AG04450 (cell line): Measurements from ENCODE around the gene UIMC1. TPM values are rescaled to one million over a fixed set of nuclear protein-coding genes. Genes with fewer than 3 reads are reported as not detected.

Source experiments
- CTCF ChIA-PET: fragments of 300-600, 350-600 bp; formaldehyde crosslinking; extraction: SDS; loops from one replicate; lab custom pipeline; 2022; ENCODE audit warnings: antibody characterized with exemption, inconsistent platforms; lab: Charles Lee
- POLR2A ChIA-PET: fragments of 350-600 bp; formaldehyde crosslinking; extraction: SDS; loops from one replicate; lab custom pipeline; 2021; ENCODE audit warnings: antibody characterized with exemption, inconsistent platforms; lab: Yijun Ruan, JAX
- DNase-seq: peaks from one replicate; pipeline ENCODE4 v3.0.0-alpha.2; 2011; ENCODE audit warnings: low read depth, low spot score
- H3K27ac ChIP-seq: one replicate; pipeline ENCODE4 v1.5.1; 2012; ENCODE audit warnings: low read depth, low read length, control low read depth
- H3K27me3 ChIP-seq: one replicate; pipeline ENCODE4 v1.6.0; 2012; ENCODE audit warnings: low read length; ENCODE audit not compliant: control insufficient read depth, insufficient read depth
- H3K4me3 ChIP-seq: 2 replicates; pipeline ENCODE4 v1.5.1; 2011; ENCODE audit warnings: mild to moderate bottlenecking, low read depth, low read length, control low read depth
- H3K9me3 ChIP-seq: 2 replicates; pipeline ENCODE4 v1.5.1; 2012; ENCODE audit warnings: low read length; ENCODE audit not compliant: control insufficient read depth, insufficient read depth
- CTCF ChIP-seq: IDR thresholded peaks from 2 replicates; pipeline ENCODE4 v1.5.1; 2011; ENCODE audit warnings: low read depth, low read length, control low read depth, inconsistent platforms
- polyA plus RNA-seq: library from polyadenylated mRNA; depleted of rRNA; stranded (reverse); fragments of >200 nt; gene quantifications from 2 replicates; pipeline ENCODE4 v1.2.3, GENCODE V29; 2011

Gene UIMC1
- polyA plus RNA-seq, 1 experiment, result 27.8 TPM

- POLR2A ChIA-PET, result interaction anchor here (0.5 to 0.7 kb wide), 2 partner anchors 30 to 60 kb away, joined by 3 to 4 read pairs; no protein-coding TSS in a partner anchor
- H3K9me3 ChIP-seq, result no peaks in the 10 kb centered on the region; the same call in 1 of the 2 replicates
- no peak for DNase-seq
- CTCF ChIA-PET, result interaction anchor here (1.1 to 2.7 kb wide), 2 partner anchors 47 to 88 kb away, joined by 3 to 8 read pairs; no protein-coding TSS in a partner anchor
- no peak for TF ChIP-seq CTCF
- no peak overlapping the region for H3K4me3 ChIP-seq
- no peak overlapping the region for H3K27ac ChIP-seq
- no peaks in the 10 kb centered on the region for H3K27me3 ChIP-seq
Measured at GRCh38 chr5:177024559-177024958, 18.0 kb upstream of the UIMC1 start.

DNA sequence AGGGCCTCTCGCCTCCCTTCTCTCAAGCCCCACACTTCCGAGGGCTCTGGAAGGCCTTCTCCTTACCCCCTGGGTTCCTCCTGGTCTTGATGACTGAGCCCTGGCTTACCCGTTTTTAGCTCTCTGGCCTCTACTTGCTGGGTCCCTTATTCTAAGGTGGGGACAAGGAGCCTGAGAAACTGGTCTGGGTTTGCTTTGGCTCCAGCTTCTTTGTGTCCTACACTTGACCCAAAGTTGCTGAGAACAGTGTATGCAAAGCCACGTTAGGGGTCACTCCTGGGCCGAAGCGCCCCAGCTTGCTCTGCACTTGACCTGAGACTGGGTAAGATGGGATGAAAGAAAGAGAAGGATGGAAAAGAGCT lies 16.7 kb upstream of the UIMC1 start:
- no peak for DNase-seq
- TF ChIP-seq CTCF, result no peak
- POLR2A ChIA-PET, result interaction anchor here (1.3 kb wide), 1 partner anchor 18 kb away, joined by 3 read pairs; no protein-coding TSS in a partner anchor
- H3K4me3 ChIP-seq, result peak overlapping the region; percentile 90
- no peaks in the 10 kb centered on the region for H3K27me3 ChIP-seq
- no peak overlapping the region for H3K27ac ChIP-seq
- no peaks in the 10 kb centered on the region; the same call in 1 of the 2 replicates for H3K9me3 ChIP-seq
- CTCF ChIA-PET, result interaction anchor here (0.5 to 2.7 kb wide), 5 partner anchors 11 to 363 kb away, joined by 3 to 11 read pairs (median 4); no protein-coding TSS in a partner anchor

DNA sequence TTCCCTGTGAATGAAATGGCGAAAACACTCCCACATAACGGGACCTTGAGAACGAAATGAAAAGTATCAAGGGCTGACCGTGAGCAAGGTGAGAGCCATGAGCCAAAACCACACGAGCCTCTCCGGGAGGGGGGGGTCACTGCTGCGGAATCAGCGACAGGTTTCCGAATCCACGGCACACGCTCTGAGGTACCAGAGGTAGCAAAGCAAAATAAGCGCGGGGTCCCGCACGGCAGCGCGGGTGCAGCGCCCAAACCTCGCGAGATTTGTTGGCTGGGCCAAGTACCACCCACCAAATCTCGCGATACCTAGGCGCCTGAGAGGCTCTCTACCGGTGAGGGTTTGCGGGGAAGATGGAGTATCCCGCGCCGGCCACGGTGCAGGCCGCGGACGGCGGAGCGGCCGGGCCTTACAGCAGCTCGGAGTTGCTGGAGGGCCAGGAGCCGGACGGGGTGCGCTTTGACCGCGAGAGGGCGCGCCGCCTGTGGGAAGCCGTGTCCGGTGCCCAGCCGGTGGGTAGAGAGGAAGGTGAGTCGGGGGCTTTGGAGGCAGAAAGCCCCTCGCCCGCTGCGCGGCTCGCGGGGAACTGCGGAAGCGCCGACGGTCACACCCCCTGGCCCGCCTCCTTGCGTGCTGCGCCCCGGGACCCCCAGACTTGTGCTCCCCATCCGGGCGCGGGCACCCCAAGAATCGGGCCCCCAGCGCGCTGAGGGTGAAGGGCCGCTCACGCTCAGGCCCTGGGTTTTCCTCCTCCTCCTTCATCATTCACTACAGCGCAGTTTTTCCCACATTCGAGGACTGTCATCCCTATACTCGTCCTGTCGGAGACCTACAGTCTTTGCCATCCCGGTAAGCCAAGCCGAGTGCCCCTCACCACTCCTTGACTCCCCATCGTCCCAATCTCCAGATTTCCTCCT lies 16.1 kb upstream of the UIMC1 start, which contains the start of gene ZNF346:
Gene ZNF346 (plus strand): TSS at position 311 of the 917 bp plus-strand sequence. CDS start 43 bp downstream, at position 354.
- TF ChIP-seq CTCF, result peak; percentile 47
- Histone ChIP-seq H3K4me3 (peak within 1 kb of the TSS; percentile 90), H3K9me3 (no peaks in the 10 kb centered on the region; the same call in 1 of the 2 replicates), H3K27me3 (no peaks in the 10 kb centered on the region), H3K27ac (no peak within 1 kb of the TSS)
- POLR2A ChIA-PET, result interaction anchor here (1.2 to 1.3 kb wide), 2 partner anchors 10 to 17 kb away, joined by 3 read pairs; no protein-coding TSS in a partner anchor
- peak; percentile 86 for DNase-seq
- CTCF ChIA-PET, result interaction anchor here (0.5 to 2.7 kb wide), 12 partner anchors 10 to 362 kb away, joined by 3 to 11 read pairs (median 4); no protein-coding TSS in a partner anchor

- Histone ChIP-seq H3K27ac (peak overlapping the region; percentile 21), H3K4me3 (no peak overlapping the region), H3K9me3 (no peaks in the 10 kb centered on the region; the same call in 1 of the 2 replicates), H3K27me3 (no peaks in the 10 kb centered on the region)
- POLR2A ChIA-PET, result interaction anchor here (0.8 kb wide), 1 partner anchor 13 kb away, joined by 5 read pairs; the partner anchor contains the start of gene UIMC1
- TF ChIP-seq CTCF, result no peak
- CTCF ChIA-PET, result interaction anchor here (0.7 to 1.9 kb wide), 4 partner anchors 52 to 362 kb away, joined by 4 to 9 read pairs (median 6); no protein-coding TSS in a partner anchor
- DNase-seq, result no peak
Measured at GRCh38 chr5:177020033-177020432, 13.5 kb upstream of the UIMC1 start.
